IPS-18c (cell line): ENCODE results near the gene SSU72.
"Not testable (repeated sequence)": the region's sequence is repeated elsewhere in the genome, so short reads cannot be mapped to it uniquely, and the experiment has no call there.

Experiments
- H3K4me3 ChIP-seq: 2 replicates; pipeline ENCODE4 v1.7.0; 2013; ENCODE audit warnings: low read depth, mild to moderate bottlenecking, low read length, moderate library complexity; ENCODE audit not compliant: insufficient read depth
- H3K9me3 ChIP-seq: one replicate; pipeline ENCODE4 v1.6.1; 2013; ENCODE audit warnings: mild to moderate bottlenecking, low read length, moderate library complexity; ENCODE audit not compliant: control insufficient read depth, insufficient read depth

SSU72 gene

DNA sequence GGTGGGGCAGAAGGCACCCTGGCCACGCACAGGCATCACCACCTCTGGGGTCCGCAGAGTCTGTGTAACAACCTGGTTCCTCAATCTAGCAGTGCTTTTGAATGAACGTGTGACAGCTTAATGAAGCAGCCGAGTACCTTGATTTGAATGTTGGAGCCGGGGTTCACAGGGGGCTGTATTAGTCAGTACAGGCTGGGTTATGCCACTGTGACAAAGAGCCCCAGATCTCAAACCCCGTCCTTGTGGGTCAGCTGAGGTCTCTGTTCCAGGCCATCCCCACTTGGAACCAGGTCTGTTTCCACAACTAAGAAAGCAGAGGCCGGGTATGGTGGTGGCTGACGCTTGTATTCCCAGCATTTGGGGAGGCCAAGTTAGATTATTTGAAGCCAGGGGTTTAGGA is 44.7 kb downstream of the SSU72 start:
- Histone ChIP-seq H3K4me3 (no peak overlapping the region), H3K9me3 (no peaks in the 10 kb centered on the region)

DNA sequence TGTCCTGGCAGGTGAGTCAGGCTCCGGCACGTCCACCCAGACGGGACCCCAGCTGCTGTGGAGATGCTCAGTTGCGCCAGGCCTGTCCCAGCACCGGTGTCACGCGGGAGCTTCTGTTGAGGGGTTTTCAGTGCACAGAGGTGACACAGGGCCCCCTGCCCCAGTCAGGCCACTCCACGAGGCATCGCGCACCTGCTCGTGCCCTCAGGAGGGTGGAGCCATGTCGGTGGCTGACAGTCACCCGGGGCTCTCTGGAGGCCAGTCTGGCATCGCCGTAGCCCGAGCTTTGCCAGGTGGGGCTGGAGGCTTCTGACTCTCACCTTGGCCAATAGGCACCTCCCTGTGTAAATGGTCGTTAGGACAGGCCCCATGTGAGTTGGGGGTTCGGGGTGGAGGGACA is 45.3 kb downstream of the SSU72 start:
- Histone ChIP-seq H3K4me3 (no peak overlapping the region), H3K9me3 (no peaks in the 10 kb centered on the region)

DNA sequence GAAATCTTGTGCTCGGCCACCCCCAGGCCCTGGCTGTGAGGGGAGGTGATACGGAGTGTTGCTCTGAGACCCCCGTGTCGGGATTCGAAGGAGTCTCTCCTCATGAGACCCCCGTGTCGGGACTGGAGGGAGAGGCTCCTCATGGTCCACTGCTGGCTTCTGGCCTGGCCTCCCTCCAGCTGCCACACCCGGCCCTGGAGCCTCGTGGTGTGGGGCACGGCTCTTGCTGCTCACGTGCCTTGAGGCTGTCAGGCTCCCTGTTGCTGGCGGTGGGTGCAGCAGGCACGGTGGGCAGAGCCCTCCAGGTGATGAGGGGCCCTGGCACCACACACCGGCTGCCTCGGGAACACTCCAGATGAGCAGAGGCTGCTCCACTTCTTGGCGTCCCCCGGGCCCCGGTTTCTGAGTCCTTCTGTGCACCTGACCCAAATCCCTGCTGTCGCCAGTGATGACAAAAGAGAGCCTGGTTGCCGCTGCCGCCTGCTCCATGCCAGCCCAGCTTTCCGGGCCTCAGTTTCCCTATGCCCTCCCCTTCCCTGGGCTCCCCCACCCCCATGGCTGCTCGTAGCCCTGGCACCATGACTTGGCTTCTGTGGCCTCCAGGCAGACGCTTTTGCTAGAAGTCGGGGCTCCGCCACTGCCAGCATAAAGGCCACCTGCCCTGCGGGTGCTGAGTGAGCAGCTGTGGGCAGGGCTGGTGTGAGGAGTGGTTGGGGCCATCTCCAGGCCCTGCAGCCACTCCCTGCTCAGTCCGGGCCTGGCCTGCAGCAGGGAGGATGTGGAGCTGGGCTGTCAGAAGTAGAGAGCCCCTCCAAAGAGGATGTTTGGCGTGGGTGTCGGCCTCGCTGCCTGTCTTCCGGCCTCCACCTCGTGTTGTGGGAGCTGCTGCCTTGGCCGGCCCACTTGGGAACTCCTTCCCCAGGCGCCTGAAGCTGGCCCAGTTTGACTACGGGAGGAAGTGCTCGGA is 46.1 kb downstream of the SSU72 start:
- H3K9me3 ChIP-seq: no peaks in the 10 kb centered on the region
- no peak overlapping the region for H3K4me3 ChIP-seq

DNA sequence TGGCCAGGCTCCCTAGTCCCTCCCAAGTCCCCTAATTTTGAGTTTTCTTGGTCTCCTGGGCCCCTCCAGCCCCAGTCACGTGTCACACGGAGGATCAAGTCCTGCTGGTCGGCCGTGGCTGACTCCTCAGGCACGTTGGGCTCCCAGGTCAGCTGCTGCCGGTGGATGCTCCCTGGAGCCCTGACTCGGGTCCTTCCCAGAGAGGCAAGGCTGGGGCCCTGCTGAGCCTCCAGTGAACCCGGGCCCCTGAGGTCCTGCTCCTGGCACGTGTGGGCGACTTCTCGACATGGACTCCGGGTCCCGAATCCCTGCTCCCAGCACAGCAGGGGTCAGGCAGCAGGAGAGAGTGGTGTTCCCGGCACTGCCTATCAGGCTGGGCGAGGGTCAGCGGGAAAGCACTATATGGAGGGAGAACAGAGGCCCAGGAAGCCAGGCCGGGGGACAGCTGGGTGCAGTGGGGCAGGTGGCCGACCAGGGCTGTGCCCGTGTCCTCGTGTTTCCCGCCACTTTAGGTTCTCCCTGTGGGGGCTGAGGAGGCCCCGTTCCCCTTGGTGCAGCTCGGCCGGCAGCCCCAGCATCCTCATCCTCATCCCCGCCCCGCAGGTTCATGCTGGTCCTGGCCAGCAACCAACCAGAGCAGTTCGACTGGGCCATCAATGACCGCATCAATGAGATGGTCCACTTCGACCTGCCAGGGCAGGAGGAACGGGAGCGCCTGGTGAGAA is 47.4 kb downstream of the SSU72 start:
- H3K4me3 ChIP-seq: no peak overlapping the region
- H3K9me3 ChIP-seq: no peaks in the 10 kb centered on the region

DNA sequence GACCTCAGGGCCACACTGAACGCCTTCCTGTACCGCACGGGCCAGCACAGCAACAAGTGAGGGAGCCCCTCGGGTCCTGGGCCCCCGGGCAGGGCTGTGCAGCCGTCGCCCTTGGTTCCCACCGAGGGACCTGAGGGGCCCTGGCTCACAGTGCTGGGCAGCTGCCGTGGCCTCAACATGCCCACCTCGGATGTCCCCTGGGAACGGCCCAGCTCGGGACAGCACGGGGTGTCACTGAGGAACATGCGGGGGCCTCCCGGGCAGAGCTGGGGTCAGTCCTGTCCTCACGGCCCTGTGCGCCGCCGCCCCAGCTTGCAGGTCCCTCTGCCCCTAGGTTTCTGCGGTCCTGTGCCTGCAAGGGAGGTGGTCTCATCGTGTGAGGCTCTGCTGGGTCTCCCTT is 48.2 kb downstream of the SSU72 start:
- not testable (repeated sequence) for H3K4me3 ChIP-seq, H3K9me3 ChIP-seq

DNA sequence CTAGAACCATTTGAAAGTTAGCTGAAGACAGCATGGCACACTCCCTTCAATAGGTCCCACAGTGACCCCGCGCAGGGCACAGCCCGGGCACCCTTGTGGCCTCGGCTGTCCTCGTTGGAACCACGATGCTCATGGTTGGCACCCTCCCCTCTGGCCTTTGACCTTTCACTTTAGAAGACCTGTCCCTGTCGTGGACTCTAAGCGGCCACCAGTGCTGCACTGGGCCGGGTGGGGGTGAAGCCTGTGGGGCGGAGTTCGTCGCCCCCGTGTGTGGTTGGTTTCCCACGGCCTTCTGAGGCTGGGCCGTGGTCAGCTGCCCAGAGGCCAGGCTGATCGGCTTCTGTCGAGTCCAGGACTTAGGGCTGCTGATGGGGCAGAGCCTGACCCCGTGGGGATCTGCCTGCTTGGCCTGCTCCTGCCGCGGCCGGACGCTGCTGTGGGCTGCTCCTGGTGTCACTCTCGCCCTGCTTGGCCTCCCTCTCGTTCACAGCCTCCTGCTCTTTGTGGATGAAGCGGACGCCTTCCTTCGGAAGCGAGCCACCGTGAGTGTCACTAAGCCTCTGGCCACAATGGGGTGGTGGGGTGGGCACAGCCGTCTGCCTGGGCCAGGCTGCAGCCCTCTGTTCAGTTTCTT is 49.8 kb downstream of the SSU72 start:
- H3K4me3 ChIP-seq, H3K9me3 ChIP-seq: not testable (repeated sequence)

DNA sequence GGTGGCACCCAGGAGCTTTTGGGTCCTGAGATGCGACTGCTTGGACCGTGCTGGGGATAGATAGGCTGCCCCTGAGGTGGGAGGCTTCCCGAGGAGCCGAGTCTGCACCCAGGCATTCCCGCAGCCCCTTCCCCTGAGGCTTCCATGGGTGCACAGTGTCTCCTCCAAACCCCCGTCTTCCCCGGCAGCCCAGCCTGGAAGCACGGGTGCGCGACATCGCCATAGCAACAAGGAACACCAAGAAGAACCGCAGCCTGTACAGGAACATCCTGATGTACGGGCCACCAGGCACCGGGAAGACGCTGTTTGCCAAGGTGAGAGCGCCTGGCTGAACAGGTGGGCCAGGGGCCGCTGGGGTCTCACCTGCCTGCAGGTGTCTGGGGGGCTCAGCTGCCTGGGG is 51.0 kb downstream of the SSU72 start:
- not testable (repeated sequence) for H3K9me3 ChIP-seq, H3K4me3 ChIP-seq

DNA sequence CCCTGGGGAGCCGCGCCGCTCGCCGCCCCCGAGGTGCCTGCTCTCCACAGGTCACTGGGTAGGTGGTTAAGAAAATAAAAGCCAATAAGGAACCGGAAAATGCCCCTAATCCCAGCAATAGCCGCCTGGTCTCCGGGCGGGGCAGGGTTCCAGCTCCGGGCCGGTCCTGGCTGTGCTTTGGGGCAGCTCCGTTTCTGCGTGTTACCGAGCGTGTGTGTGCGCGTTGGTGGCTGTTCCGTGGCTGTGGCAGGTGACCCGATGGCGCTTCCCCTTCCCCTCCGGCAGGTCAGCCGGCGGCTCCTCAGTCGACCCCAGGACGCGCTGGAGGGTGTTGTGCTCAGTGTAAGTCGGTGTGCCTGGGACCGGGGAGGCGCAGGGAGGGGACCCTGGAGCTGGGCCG is 51.4 kb downstream of the SSU72 start:
- not testable (repeated sequence) for H3K9me3 ChIP-seq, H3K4me3 ChIP-seq

DNA sequence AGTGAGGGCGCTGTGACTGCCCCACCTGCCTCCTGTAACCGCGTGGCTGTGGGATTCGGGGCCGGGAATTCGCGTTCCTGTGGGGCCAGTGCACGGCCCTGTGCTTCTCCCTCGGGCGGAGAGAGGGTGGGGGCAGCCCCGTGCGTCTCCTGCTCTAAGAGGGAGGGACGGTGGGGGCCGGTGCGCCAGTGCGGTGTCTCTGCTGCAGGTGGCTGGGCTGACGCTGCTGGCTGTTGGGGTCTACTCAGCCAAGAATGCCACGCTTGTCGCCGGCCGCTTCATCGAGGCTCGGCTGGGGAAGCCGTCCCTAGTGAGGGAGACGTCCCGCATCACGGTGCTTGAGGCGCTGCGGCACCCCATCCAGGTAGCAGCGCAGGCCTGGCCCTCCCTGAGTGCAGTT is 52.1 kb downstream of the SSU72 start:
- H3K4me3 ChIP-seq, H3K9me3 ChIP-seq: not testable (repeated sequence)

DNA sequence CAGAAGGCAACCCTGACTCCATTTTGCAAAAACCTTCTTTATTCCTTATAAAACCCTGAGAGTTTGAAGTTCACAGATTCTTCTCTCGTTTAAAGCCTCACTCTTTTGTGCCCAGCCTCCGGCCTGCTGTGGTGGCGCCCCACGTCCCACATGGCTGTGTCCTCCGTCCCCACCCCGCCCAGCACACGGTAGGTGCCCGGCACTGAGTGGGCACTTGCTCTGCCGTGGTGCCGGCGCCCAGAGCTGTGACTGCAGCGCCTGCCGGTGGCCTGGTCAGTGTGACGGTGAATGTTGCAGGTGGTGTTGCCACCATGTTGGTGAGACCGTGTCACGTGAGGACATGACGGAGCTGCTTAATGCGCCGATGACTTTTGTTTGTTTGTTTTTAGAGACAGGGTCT is 53.3 kb downstream of the SSU72 start:
- no peak overlapping the region for H3K4me3 ChIP-seq
- no peaks in the 10 kb centered on the region for H3K9me3 ChIP-seq

DNA sequence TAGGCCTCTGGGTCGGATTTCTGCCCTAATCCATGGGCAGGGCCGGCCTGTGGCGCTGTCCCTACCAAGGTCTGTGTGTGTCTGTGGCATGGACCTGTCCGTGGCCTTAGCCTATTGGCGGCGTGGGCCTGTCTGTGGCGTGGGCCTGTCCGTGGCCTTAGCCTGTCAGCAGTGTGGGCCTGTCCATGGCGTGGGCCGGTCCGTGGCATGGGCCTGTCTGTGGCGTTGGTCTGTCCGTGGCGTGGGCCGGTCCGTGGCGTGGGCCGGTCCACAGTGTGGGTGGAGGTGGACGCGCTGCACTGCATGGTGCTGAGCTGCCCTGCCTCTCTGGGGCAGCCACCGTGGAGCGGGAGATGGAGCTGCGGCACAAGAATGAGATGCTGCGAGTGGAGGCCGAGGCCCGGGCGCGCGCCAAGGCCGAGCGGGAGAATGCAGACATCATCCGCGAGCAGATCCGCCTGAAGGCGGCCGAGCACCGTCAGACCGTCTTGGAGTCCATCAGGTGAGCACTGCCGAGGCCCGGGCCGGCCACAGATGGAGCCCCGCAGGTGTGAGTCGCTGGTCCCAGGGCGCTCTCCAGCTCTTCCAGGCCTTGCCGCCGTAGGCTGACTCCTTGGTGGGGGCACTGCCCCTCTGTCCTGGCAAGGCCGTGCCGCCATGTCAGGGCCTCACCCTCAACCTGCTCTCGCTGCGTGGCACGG is 54.7 kb downstream of the SSU72 start:
- H3K9me3 ChIP-seq, H3K4me3 ChIP-seq: not testable (repeated sequence)

DNA sequence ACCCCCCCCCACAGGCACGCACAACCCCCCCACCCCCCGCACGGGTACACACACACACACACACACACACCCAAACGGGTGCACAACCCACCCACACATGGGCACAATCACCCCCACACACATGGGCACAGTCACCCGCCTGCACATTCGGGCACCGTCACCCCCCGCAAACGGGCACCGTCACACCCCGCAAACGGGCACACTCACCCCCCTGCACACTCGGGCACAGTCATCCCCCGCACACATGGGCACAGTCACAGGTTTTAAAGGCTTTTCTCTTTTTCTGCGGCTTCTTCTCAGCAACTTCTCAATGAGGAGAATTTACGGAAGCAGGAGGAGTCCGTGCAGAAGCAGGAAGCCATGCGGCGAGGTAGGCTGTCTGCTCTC is 56.0 kb downstream of the SSU72 start:
- H3K9me3 ChIP-seq, H3K4me3 ChIP-seq: not testable (repeated sequence)

DNA sequence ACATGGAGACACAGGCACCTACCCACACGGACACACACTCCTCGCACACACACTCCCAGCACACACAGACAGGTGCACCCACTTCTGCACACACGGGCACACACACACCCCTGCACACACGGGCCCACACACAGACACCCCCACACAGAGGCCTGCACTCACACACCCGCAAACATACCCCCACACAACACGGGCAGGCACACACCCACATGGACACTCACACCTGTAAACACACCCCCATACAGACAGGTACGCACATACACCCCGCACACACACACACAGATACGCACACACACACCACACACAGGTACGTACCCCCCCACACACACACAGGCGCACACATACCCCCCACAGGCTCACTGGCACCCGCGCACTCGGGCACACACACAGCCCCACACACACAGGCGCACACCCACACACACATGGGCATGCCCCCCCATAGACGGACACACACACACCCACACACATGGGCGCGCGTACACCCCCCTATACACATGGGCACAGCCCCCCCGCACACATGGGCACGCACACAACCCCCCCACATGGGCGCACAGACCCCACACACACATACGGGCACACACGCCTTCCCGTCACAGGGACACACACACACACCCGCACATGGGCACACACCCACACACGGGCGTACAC is 56.6 kb downstream of the SSU72 start:
- no peak overlapping the region for H3K4me3 ChIP-seq
- H3K9me3 ChIP-seq: no peaks in the 10 kb centered on the region

DNA sequence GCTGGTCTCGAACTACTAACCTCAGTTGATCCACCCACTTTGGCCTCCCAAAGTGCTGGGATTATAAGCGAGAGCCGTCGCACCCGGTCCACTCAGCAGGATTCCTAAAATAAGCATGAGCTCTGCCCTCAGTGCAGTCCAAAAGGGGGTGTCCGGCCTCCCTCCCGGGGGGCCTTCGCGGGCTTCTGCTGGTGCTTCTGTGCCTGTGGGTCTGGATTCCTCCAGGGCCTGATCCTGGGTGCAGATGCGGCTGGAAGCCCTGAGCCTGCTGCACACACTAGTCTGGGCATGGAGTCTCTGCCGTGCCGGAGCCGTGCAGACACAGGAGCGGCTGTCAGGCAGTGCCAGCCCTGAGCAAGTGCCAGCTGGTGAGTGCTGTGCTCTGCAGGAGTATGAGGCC is 57.7 kb downstream of the SSU72 start:
- not testable (repeated sequence) for H3K9me3 ChIP-seq

DNA sequence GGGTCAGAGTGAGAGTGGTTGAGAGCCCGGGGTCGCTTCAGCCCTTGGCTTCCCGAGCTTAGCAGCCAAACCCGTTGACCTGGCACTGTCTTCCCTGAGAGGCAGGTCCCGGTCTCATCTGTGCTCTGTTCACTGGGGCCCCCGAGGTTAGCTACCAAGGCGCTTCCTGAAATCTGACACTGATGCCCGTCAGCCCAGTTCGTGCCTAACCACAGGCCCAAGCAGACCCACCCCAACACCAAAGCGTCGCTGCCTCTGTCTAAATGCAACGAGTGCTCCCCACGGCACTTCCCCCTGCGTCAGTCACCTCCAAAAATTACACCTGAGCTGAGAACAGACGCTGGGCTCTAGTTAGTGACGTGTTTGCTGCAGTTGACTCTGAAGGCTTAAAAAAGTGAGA is 60.3 kb downstream of the SSU72 start:
- H3K9me3 ChIP-seq, H3K4me3 ChIP-seq: not testable (repeated sequence)

More for the DNA sequence above, 57.7 kb downstream of the SSU72 start:
- H3K4me3 ChIP-seq: not testable (repeated sequence)

DNA sequence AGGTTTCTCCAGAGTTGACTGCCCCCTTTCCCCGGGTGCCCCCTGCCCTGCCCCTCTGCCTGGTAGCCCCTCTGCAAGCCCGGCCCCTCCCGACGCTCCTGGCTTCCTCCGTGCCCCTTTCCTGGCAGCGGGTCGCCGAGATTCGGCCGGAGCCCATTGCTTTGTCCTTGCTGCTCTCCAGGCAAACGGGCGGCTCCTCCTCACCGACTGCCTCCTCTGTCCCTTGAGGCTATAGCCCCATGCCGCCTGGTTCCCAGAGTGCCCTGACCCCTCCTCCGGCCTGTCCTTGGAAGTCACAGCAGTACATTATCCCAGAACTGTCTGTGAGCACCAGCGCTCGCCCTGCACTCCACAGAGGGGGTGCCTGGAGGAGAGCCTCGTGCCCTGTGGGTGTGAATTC is 61.0 kb downstream of the SSU72 start:
- not testable (repeated sequence) for H3K4me3 ChIP-seq, H3K9me3 ChIP-seq

DNA sequence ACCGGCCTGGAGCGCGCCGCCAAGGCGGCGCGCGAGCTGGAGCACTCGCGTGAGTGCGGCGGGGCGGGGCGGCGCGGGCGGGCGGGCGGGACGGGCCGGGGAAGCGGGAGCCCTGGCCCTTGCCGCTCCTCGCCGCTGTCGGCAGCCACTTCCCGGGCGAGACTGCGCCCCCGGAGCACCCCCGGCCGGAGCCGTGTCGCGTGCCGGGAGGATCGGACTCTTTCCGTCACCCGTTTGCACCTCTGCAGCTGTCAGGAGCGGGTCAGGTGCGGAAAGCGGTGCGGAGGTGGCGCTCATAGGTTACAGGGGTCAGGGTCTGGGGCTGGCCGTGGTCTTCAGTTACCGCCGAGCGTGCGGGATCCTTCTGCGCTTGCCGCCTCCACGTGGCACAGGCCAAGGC is 62.2 kb downstream of the SSU72 start:
- H3K9me3 ChIP-seq: not testable (repeated sequence)
- H3K4me3 ChIP-seq: peak overlapping the region; percentile 44; the same call in 1 of the 2 replicates
